ENCODE results near the gene PRRX2. TPM values are rescaled to one million over a fixed set of nuclear protein-coding genes. Genes with fewer than 3 reads are reported as not detected.

PRRX2 gene
- total RNA-seq, 2 experiments from 2014 or later: not detected

DNA sequence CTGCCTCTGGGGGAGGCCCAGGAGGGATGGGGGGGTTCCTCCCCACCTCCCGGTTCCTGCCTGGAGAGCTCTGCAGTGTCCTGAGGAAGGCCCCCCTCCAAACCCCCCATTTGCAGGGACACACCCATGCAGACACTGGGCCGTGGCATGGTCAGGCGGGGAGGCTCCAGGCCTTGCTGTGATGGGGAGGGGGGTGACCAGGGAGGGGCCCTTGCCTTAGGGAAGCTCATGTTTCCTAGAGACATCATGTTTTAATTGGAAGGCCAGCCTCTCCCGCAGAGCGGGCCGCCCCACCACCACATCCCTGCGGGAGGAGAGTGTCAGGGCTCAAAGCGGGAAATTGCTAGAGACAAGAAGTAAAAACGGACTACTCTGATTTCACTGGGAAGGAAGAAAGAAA, 12.0 kb downstream of the PRRX2 start:
- Mint-ChIP-seq H3K27me3 (peaks cover 13% of the 10 kb centered on the region), H3K4me3 (no peak overlapping the region), H3K9me3 (no peaks in the 10 kb centered on the region), H3K27ac (no peak overlapping the region), H3K36me3 (ENCODE audit: low read depth) (no peaks in the 10 kb centered on the region), H3K4me1 (no peaks in the 10 kb centered on the region)
- ChIA-PET POLR2A (no interaction called here), CTCF (interaction anchor here (1.0 kb wide), 1 partner anchor 106 kb away, joined by 4 read pairs; no protein-coding TSS in a partner anchor)
- DNase-seq: no peak

DNA sequence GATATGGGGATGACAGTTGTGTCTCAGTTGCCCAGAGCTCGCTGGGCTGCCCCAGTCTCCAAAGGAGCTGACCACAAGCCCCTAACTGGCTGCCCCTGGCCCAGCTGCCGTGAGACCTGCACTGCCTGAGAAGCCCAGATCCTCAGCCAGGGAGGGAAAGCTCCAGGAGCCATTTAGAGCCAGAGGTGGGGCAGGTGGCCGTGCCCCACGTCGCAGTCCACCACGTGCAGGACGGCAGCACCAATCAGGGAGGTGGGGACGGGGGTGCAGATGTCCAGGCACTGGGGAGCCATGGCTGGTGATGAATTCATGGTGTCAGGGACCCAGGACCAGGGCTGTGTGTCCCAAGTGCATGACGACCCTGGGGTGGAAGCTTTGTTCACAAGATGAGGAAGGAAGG, 13.4 kb downstream of the PRRX2 start:
- Mint-ChIP-seq H3K4me1 (no peaks in the 10 kb centered on the region), H3K27me3 (peaks cover 10% of the 10 kb centered on the region), H3K36me3 (ENCODE audit: low read depth) (no peaks in the 10 kb centered on the region), H3K4me3 (no peak overlapping the region), H3K27ac (no peak overlapping the region), H3K9me3 (no peaks in the 10 kb centered on the region)
- DNase-seq: no peak
- ChIA-PET CTCF (no interaction called here), POLR2A (no interaction called here)

- POLR2A ChIA-PET: no interaction called here
- DNase-seq: no peak
- H3K27ac Mint-ChIP-seq: no peak overlapping the region
Measured at GRCh38 chr9:129679537-129679936, 14.1 kb downstream of the PRRX2 start.

DNA sequence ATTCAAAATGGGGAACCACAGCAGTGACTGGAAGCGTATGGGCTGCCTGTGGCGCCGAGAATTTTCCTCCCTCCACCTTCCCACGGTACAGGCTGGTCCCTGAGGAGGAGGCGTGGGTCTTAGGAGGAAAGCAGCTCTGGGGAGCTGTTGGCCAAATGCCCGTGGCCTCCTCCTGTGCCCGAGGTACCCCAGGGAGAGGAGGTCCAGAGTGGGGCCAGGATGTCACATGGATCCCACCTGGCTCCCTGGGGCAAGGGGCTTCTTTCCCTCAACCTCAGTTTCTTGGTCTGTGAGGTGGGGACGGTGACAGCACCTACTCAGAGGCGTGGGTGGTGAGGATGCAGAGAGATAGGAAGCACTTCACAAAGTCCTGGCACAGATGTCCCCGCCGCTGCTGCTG, 16.5 kb downstream of the PRRX2 start:
- CTCF ChIA-PET: no interaction called here
- no peaks in the 10 kb centered on the region for H3K36me3 Mint-ChIP-seq (ENCODE audit: low read depth)
- POLR2A ChIA-PET: no interaction called here
- H3K27ac Mint-ChIP-seq: no peak overlapping the region
- H3K27me3 Mint-ChIP-seq: peaks cover 7% of the 10 kb centered on the region
- DNase-seq: no peak
- no peaks in the 10 kb centered on the region for H3K4me1 Mint-ChIP-seq
- no peak overlapping the region for H3K4me3 Mint-ChIP-seq
- no peaks in the 10 kb centered on the region for H3K9me3 Mint-ChIP-seq

More at GRCh38 chr9:129679537-129679936, 14.1 kb downstream of the PRRX2 start:
- Mint-ChIP-seq H3K9me3 (no peaks in the 10 kb centered on the region), H3K4me3 (no peak overlapping the region), H3K4me1 (no peaks in the 10 kb centered on the region), H3K27me3 (peaks cover 10% of the 10 kb centered on the region), H3K36me3 (ENCODE audit: low read depth) (no peaks in the 10 kb centered on the region)
- CTCF ChIA-PET: no interaction called here

DNA sequence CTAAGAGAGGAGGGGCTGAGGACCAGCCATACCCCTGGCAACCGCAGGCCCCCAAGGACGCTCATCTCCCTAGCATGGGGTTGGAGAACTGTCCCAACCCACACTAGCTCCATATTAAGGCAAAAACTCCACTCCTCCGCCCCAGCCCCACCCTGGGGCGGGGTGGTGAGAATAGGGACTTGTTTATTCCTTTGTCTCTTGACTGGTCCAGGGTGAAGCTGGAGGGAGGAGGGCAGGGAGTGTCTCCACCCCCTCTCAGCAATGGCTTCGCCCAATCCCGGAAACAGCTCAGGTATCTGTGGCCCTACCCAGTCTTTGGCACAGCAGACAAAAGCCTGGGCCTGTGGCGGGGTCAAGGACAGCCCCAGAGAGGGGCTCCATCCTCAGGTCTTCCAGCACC, 16.9 kb downstream of the PRRX2 start:
- H3K4me1 Mint-ChIP-seq: no peaks in the 10 kb centered on the region
- CTCF ChIA-PET: no interaction called here
- peaks cover 7% of the 10 kb centered on the region for H3K27me3 Mint-ChIP-seq
- no peaks in the 10 kb centered on the region for H3K36me3 Mint-ChIP-seq (ENCODE audit: low read depth)
- no peaks in the 10 kb centered on the region for H3K9me3 Mint-ChIP-seq
- POLR2A ChIA-PET: no interaction called here
- H3K4me3 Mint-ChIP-seq: no peak overlapping the region
- DNase-seq: no peak
- H3K27ac Mint-ChIP-seq: no peak overlapping the region

DNA sequence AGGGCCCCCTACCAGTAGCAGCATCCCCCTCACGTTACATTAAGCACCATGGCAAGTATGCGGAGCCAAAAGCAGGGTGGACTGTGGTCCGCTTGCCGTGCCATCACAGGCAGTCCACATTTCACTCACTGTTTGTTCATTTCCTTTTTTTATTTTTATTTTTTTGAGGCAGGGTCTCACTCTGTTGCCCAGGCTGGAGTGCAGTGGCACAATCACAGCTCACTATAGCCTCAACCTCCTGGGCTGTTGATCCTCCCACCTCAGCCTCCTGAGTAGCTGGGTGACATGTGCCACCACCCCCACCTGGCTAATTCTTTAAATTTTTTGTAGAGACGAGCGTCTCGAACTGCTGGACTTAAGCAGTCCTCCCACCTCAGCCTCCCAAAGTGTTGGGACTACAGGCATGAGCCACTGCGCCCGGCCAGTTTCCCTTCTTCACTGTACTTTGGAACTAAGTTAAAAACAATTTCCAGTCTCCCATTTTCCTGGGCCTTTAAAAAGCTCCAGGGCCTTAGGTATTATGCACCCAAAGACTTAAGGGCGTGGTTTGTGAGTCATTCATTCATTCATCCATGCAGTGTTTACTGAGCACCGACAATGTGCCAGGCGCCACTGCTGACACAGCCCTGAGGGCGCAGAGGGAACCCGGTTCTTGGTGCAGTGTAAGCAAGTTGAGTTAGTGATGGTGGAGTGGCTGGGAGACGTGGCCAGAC, 19.9 kb downstream of the PRRX2 start:
- Mint-ChIP-seq H3K9me3 (no peaks in the 10 kb centered on the region), H3K4me3 (no peak overlapping the region), H3K27ac (no peak overlapping the region), H3K4me1 (no peaks in the 10 kb centered on the region), H3K36me3 (ENCODE audit: low read depth) (no peaks in the 10 kb centered on the region), H3K27me3 (peaks cover 2% of the 10 kb centered on the region)
- ChIA-PET POLR2A (no interaction called here), CTCF (no interaction called here)
- no peak for DNase-seq

- Mint-ChIP-seq H3K36me3 (ENCODE audit: low read depth) (no peaks in the 10 kb centered on the region), H3K4me3 (no peak overlapping the region), H3K27me3 (no peaks in the 10 kb centered on the region), H3K4me1 (no peaks in the 10 kb centered on the region), H3K27ac (no peak overlapping the region), H3K9me3 (no peaks in the 10 kb centered on the region)
- ChIA-PET POLR2A (no interaction called here), CTCF (interaction anchor here (0.7 kb wide), 1 partner anchor 28 kb away, joined by 3 read pairs; no protein-coding TSS in a partner anchor)
- DNase-seq: no peak
Measured at GRCh38 chr9:129685933-129686259, 20.4 kb downstream of the PRRX2 start.

- POLR2A ChIA-PET: no interaction called here
- Mint-ChIP-seq H3K27ac (no peak overlapping the region), H3K4me3 (no peak overlapping the region), H3K9me3 (no peaks in the 10 kb centered on the region), H3K4me1 (no peaks in the 10 kb centered on the region), H3K27me3 (peaks cover 2% of the 10 kb centered on the region), H3K36me3 (ENCODE audit: low read depth) (no peaks in the 10 kb centered on the region)
- no peak for DNase-seq
- CTCF ChIA-PET: interaction anchor here (0.7 kb wide), 1 partner anchor 29 kb away, joined by 3 read pairs; no protein-coding TSS in a partner anchor
Measured at GRCh38 chr9:129686736-129687135, 21.3 kb downstream of the PRRX2 start.

DNA sequence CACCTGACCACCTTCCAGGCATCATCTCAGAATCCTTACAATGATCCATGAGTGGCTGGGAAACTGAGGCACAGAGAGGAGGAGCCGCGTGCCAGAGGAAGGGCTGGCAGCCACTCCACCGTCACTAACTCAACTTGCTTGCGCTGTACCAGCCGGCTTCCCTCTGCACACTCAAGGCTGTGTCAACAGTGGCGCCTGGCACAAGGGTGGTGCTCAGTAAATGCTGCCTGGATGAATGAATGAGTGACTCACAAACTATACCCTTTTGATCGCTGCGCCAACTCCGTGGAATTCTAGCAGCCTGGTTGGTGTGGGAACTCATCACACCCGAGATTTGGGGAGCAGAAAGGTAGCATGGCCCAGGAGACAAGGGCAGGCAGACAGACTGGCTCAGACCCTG, 21.9 kb downstream of the PRRX2 start:
- H3K9me3 Mint-ChIP-seq: no peaks in the 10 kb centered on the region
- no peak overlapping the region for H3K4me3 Mint-ChIP-seq
- DNase-seq: no peak
- H3K4me1 Mint-ChIP-seq: no peaks in the 10 kb centered on the region
- H3K27ac Mint-ChIP-seq: no peak overlapping the region
- CTCF ChIA-PET: no interaction called here
- H3K36me3 Mint-ChIP-seq (ENCODE audit: low read depth): no peaks in the 10 kb centered on the region
- POLR2A ChIA-PET: no interaction called here
- H3K27me3 Mint-ChIP-seq: peaks cover 3% of the 10 kb centered on the region

- H3K4me1 Mint-ChIP-seq: no peaks in the 10 kb centered on the region
- ChIA-PET POLR2A (no interaction called here), CTCF (interaction anchor here (1.7 kb wide), 1 partner anchor 49 kb away, joined by 4 read pairs; no protein-coding TSS in a partner anchor)
- no peak for DNase-seq
- no peaks in the 10 kb centered on the region for H3K36me3 Mint-ChIP-seq (ENCODE audit: low read depth)
- no peaks in the 10 kb centered on the region for H3K9me3 Mint-ChIP-seq
- no peak overlapping the region for H3K27ac Mint-ChIP-seq
- no peak overlapping the region for H3K4me3 Mint-ChIP-seq
- peaks cover 6% of the 10 kb centered on the region for H3K27me3 Mint-ChIP-seq
Measured at GRCh38 chr9:129688285-129689043, 23.0 kb downstream of the PRRX2 start.

DNA sequence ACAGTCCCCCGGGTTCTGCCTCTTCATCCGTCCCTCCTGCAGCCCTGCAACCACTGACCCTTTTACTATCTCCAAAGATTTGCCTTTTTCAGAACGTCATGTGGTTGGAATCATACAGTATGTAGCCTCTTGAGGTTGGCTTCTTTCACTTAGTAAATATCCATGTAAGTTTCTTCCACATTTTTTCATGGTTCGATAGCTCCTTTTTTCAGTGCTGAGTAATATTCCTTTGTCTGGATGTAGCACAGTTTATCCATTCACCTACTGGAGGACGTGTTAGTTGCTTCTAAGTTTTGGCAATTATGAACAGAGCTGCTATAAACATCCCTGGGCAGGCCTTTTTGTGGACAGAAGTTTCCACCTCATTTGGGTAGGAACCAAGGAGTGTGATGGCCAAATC, 27.1 kb downstream of the PRRX2 start:
- no peak for DNase-seq
- Mint-ChIP-seq H3K4me3 (no peak overlapping the region), H3K36me3 (ENCODE audit: low read depth) (no peaks in the 10 kb centered on the region), H3K9me3 (no peaks in the 10 kb centered on the region), H3K27ac (no peak overlapping the region), H3K4me1 (peaks cover 2% of the 10 kb centered on the region), H3K27me3 (peaks cover 35% of the 10 kb centered on the region)
- CTCF ChIA-PET: no interaction called here
- POLR2A ChIA-PET: no interaction called here

GRCh38 chr9:129693741-129694140, 28.3 kb downstream of the PRRX2 start:
- Mint-ChIP-seq H3K27me3 (peaks cover 39% of the 10 kb centered on the region), H3K4me1 (peaks cover 2% of the 10 kb centered on the region), H3K36me3 (ENCODE audit: low read depth) (no peaks in the 10 kb centered on the region), H3K4me3 (no peak overlapping the region), H3K27ac (no peak overlapping the region), H3K9me3 (no peaks in the 10 kb centered on the region)
- DNase-seq: no peak
- ChIA-PET CTCF (no interaction called here), POLR2A (no interaction called here)

DNA sequence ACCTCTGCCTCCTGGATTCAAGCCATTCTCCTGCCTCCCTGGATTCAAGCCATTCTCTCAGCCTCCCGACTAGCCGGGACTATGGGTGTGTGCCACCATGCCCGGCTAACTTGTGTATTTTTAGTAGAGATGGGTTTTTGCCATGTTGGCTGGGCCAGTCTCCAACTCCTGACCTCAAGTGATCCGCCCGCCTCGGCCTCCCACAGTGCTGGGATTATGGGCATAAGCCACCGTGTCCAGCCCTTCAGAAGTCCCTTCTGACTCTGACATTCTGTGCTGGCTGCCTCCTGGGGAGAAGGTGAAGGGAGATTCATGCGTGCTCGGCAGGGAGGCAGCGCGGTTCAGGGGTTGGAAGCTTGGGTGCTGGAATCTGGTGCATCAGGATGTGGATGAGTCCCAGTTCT, 28.8 kb downstream of the PRRX2 start:
- Mint-ChIP-seq H3K36me3 (ENCODE audit: low read depth) (no peaks in the 10 kb centered on the region), H3K4me1 (peaks cover 2% of the 10 kb centered on the region), H3K9me3 (no peaks in the 10 kb centered on the region), H3K27me3 (peaks cover 42% of the 10 kb centered on the region), H3K27ac (no peak overlapping the region), H3K4me3 (no peak overlapping the region)
- no peak for DNase-seq
- POLR2A ChIA-PET: no interaction called here
- CTCF ChIA-PET: no interaction called here

- DNase-seq: no peak
- H3K4me3 Mint-ChIP-seq: no peak overlapping the region
- peaks cover 2% of the 10 kb centered on the region for H3K4me1 Mint-ChIP-seq
- no peaks in the 10 kb centered on the region for H3K36me3 Mint-ChIP-seq (ENCODE audit: low read depth)
- H3K27ac Mint-ChIP-seq: no peak overlapping the region
- ChIA-PET CTCF (interaction anchor here (1.0 kb wide), 1 partner anchor 42 kb away, joined by 4 read pairs; no protein-coding TSS in a partner anchor), POLR2A (no interaction called here)
- peaks cover 49% of the 10 kb centered on the region for H3K27me3 Mint-ChIP-seq
- no peaks in the 10 kb centered on the region for H3K9me3 Mint-ChIP-seq
Measured at GRCh38 chr9:129695870-129696269, 30.4 kb downstream of the PRRX2 start.
